ENCODE data around the gene ASCC1. TPM values are rescaled to one million over a fixed set of nuclear protein-coding genes. Genes with fewer than 3 reads are reported as not detected.

Gene ASCC1
- total RNA-seq, 1 experiment from 2014 or later, result 40.2 TPM

GRCh38 chr10:72072639-72073038 is 143.4 kb downstream of the ASCC1 start:
- TF ChIP-seq CTCF (conservative IDR thresholded peaks at IDR 0.05; ENCODE audit: low read depth, low read length) (no peak), EZH2 (IDR thresholded peaks at IDR 0.05; ENCODE audit: borderline replicate concordance, low read depth, low read length, poor library complexity, severe bottlenecking) (no peak)
- Histone ChIP-seq H3K4me1 (ENCODE audit: insufficient read depth, low read length, poor library complexity, severe bottlenecking) (no peaks in the 10 kb centered on the region), H3K36me3 (ENCODE audit: insufficient read depth, low read length, poor library complexity, severe bottlenecking) (no peaks in the 10 kb centered on the region), H3K9me3 (ENCODE audit: low read depth, low read length, poor library complexity, severe bottlenecking) (no peaks in the 10 kb centered on the region), H3K27ac (ENCODE audit: low read depth, low read length, poor library complexity, severe bottlenecking) (no peak overlapping the region), H3K27me3 (replicated peaks; ENCODE audit: insufficient read depth, low read depth, low read length, poor library complexity) (no peaks in the 10 kb centered on the region), H3K4me3 (ENCODE audit: low read depth, low read length, poor library complexity, severe bottlenecking) (no peak overlapping the region)
- BruUV-seq (replicated peaks), result no TSS peak
- intact Hi-C loops (cut with micrococcal nuclease; ENCODE audit: unreplicated experiment), result no loop called here
- no peak for DNase-seq (ENCODE audit: low spot score)
- POLR2A ChIA-PET (ENCODE audit: low non-redundant PET), result no interaction called here
- CTCF ChIA-PET, result no interaction called here

- CTCF ChIA-PET, result no interaction called here
- no TSS peak for BruUV-seq (replicated peaks)
- no peak overlapping the region for H3K27ac ChIP-seq (ENCODE audit: low read depth, low read length, poor library complexity, severe bottlenecking)
- POLR2A ChIA-PET (ENCODE audit: low non-redundant PET), result no interaction called here
- no peaks in the 10 kb centered on the region for H3K27me3 ChIP-seq (replicated peaks; ENCODE audit: insufficient read depth, low read depth, low read length, poor library complexity)
- H3K36me3 ChIP-seq (ENCODE audit: insufficient read depth, low read length, poor library complexity, severe bottlenecking), result no peaks in the 10 kb centered on the region
- peaks cover under 1% of the 10 kb centered on the region for H3K4me1 ChIP-seq (ENCODE audit: insufficient read depth, low read length, poor library complexity, severe bottlenecking)
- no peaks in the 10 kb centered on the region for H3K9me3 ChIP-seq (ENCODE audit: low read depth, low read length, poor library complexity, severe bottlenecking)
- no peak for DNase-seq (ENCODE audit: low spot score)
- TF ChIP-seq CTCF (conservative IDR thresholded peaks at IDR 0.05; ENCODE audit: low read depth, low read length) (no peak), EZH2 (IDR thresholded peaks at IDR 0.05; ENCODE audit: borderline replicate concordance, low read depth, low read length, poor library complexity, severe bottlenecking) (no peak)
- no peak overlapping the region for H3K4me3 ChIP-seq (ENCODE audit: low read depth, low read length, poor library complexity, severe bottlenecking)
- intact Hi-C loops (cut with micrococcal nuclease; ENCODE audit: unreplicated experiment), result no loop called here
Observed at GRCh38 chr10:72072046-72072445, 144.0 kb downstream of the ASCC1 start.

DNA sequence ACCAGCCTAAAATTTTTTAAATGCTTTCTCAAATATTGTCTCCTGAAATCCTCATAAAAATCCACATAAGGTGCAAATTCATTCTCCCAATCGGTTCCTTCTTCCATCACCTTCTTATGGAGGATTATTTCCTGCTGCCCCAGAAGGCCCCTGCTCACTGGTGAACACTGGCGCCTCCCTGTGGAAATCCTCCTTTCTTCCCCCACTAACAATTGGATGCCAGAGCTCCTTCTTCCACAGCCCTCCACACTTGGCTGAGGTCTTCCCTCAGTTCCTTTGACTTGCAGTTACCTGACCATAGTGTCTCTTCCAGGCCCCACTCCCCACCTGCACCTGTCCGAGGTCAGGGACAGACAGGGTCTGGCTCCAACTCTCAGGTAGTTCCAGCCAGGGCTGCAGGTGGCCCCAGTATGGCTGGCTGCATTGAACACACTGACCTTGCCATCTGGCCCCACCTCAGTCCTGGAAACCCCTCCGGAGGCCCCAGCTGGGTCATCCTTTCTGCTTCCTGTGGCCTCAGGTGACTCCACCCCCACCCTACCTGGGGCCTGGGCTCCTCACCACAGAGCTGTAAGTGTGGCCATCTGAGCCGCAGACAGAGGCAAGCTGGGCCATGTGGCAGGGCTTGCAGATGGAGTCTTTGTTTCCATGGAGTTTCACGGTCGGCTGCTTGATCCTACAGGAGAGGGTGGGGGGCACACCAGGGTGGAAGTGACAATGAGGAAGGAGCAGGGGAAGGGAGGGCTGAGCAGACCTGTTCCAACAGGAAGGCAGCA is 146.1 kb downstream of the ASCC1 start:
- H3K4me1 ChIP-seq (ENCODE audit: insufficient read depth, low read length, poor library complexity, severe bottlenecking), result peaks cover 7% of the 10 kb centered on the region

More for the DNA sequence above, 146.1 kb downstream of the ASCC1 start:
- no TSS peak for BruUV-seq (replicated peaks)
- Histone ChIP-seq H3K4me3 (ENCODE audit: low read depth, low read length, poor library complexity, severe bottlenecking) (no peak overlapping the region), H3K9me3 (ENCODE audit: low read depth, low read length, poor library complexity, severe bottlenecking) (no peaks in the 10 kb centered on the region), H3K27ac (ENCODE audit: low read depth, low read length, poor library complexity, severe bottlenecking) (no peak overlapping the region), H3K36me3 (ENCODE audit: insufficient read depth, low read length, poor library complexity, severe bottlenecking) (no peaks in the 10 kb centered on the region), H3K27me3 (replicated peaks; ENCODE audit: insufficient read depth, low read depth, low read length, poor library complexity) (no peaks in the 10 kb centered on the region)
- intact Hi-C loops (cut with micrococcal nuclease; ENCODE audit: unreplicated experiment), result no loop called here
- CTCF ChIA-PET, result interaction anchor here (0.7 to 1.5 kb wide), 3 partner anchors 9 to 655 kb away, joined by 3 to 11 read pairs (median 5); no protein-coding TSS in a partner anchor
- POLR2A ChIA-PET (ENCODE audit: low non-redundant PET), result no interaction called here
- TF ChIP-seq EZH2 (IDR thresholded peaks at IDR 0.05; ENCODE audit: borderline replicate concordance, low read depth, low read length, poor library complexity, severe bottlenecking) (no peak), CTCF (conservative IDR thresholded peaks at IDR 0.05; ENCODE audit: low read depth, low read length) (peak; percentile 49)
- DNase-seq (ENCODE audit: low spot score), result peak; percentile 32
